SK-N-SH (cell line): ENCODE results near the gene KDSR. TPM values are rescaled to one million over a fixed set of nuclear protein-coding genes. Genes with fewer than 3 reads are reported as not detected.

Experiments used
- CTCF ChIA-PET: fragments of 300-600, 350-600 bp; formaldehyde crosslinking; extraction: SDS; loops from one replicate; lab custom pipeline; 2021; lab: Yijun Ruan, JAX
- POLR2A ChIA-PET: fragments of 350-600 bp; sonication (Branson Sonifier 250); formaldehyde crosslinking; extraction: SDS; loops from one replicate; lab custom pipeline; 2020; ENCODE audit warnings: antibody characterized with exemption, inconsistent platforms; lab: Yijun Ruan, JAX
- DNase-seq: peaks from one replicate; pipeline ENCODE4 v3.0.0; 2012
- H2AFZ ChIP-seq: fragments of 200-600 bp; sonication (generic); 2 replicates; pipeline ENCODE4 v1.8.1; 2016; ENCODE audit warnings: antibody characterized with exemption, mild to moderate bottlenecking, low read depth
- H3F3A ChIP-seq: fragments of 200-600 bp; sonication (generic); replicated peaks from 2 replicates; pipeline ENCODE3; 2016; ENCODE audit warnings: antibody characterized with exemption, mild to moderate bottlenecking; ENCODE audit not compliant: insufficient read depth
- H3K27ac ChIP-seq, 2 experiments: fragments of 200-500 bp in 1 of 2; fragments of 200-600 bp in 1 of 2; sonication (Bioruptor generic) in 1 of 2; sonication (generic), shearing (Covaris generic) in 1 of 2; 2 replicates each; pipeline versions ENCODE4 v1.5.1 to v1.6.1; 2014 to 2016; ENCODE audit warnings: low read depth in 2 of 2, inconsistent platforms in 1 of 2, low read length in 1 of 2, mild to moderate bottlenecking in 1 of 2, mixed read lengths in 1 of 2
- H3K27me3 ChIP-seq: fragments of 200-600 bp; sonication (generic), shearing (Covaris generic); 2 replicates; pipeline ENCODE4 v1.6.1; 2016; ENCODE audit warnings: mixed run types; ENCODE audit not compliant: insufficient read depth
- H3K36me3 ChIP-seq, 2 experiments: fragments of 200-500 bp in 1 of 2; fragments of 200-600 bp in 1 of 2; sonication (Bioruptor generic) in 1 of 2; sonication (generic) in 1 of 2; replicated peaks in 1 of 2; 2 replicates each; pipeline versions ENCODE3 to v1.5.1; 2014 to 2016; ENCODE audit warnings: low read length in 1 of 2, mild to moderate bottlenecking in 1 of 2; ENCODE audit not compliant: insufficient read depth in 2 of 2, control insufficient read depth in 1 of 2
- H3K4me1 ChIP-seq, 2 experiments: fragments of 200-500 bp in 1 of 2; fragments of 200-600 bp in 1 of 2; sonication (Bioruptor generic) in 1 of 2; sonication (generic), shearing (Covaris generic) in 1 of 2; 2 replicates each; pipeline versions ENCODE4 v1.5.1 to v1.6.1; 2014 to 2016; ENCODE audit warnings: low read depth in 1 of 2, low read length in 1 of 2, mixed run types in 1 of 2; ENCODE audit not compliant: insufficient read depth in 2 of 2, control insufficient read depth in 1 of 2
- H3K4me2 ChIP-seq: fragments of 200-600 bp; sonication (generic), shearing (Covaris generic); 2 replicates; pipeline ENCODE4 v1.6.1; 2017; ENCODE audit warnings: mixed run types
- H3K4me3 ChIP-seq, 2 experiments: fragments of 200-500 bp in 1 of 2; fragments of 200-600 bp in 1 of 2; sonication (Bioruptor generic) in 1 of 2; sonication (generic), shearing (Covaris generic) in 1 of 2; 2 replicates each; pipeline versions ENCODE4 v1.5.1 to v1.8.1; 2014 to 2016; ENCODE audit warnings: low read depth in 2 of 2, inconsistent platforms in 1 of 2, low read length in 1 of 2, mild to moderate bottlenecking in 1 of 2, mixed read lengths in 1 of 2, moderate library complexity in 1 of 2
- H3K79me2 ChIP-seq: fragments of 200-600 bp; sonication (generic); 2 replicates; pipeline ENCODE4 v1.8.1; 2017; ENCODE audit warnings: mild to moderate bottlenecking; ENCODE audit not compliant: insufficient read depth
- H3K9ac ChIP-seq: fragments of 200-600 bp; sonication (generic); 2 replicates; pipeline ENCODE4 v1.6.1; 2017; ENCODE audit warnings: mixed run types
- H3K9me2 ChIP-seq: fragments of 200-600 bp; sonication (generic); 2 replicates; pipeline ENCODE4 v1.6.1; 2017; ENCODE audit warnings: mixed run types
- H3K9me3 ChIP-seq: fragments of 200-600 bp; sonication (generic); 2 replicates; pipeline ENCODE4 v1.6.1; 2017; ENCODE audit warnings: mixed run types, mild to moderate bottlenecking, moderate library complexity
- H4K20me1 ChIP-seq: fragments of 200-600 bp; sonication (generic); 2 replicates; pipeline ENCODE4 v1.6.1; 2017; ENCODE audit warnings: mild to moderate bottlenecking, mixed run types; ENCODE audit not compliant: insufficient read depth
- CHD2 ChIP-seq: fragments of 150-350 bp; IDR thresholded peaks from 2 replicates; pipeline ENCODE4 v1.6.1; 2018; ENCODE audit warnings: low read length; ENCODE audit not compliant: partially characterized antibody
- CTCF ChIP-seq: fragments of 200-600 bp; sonication (generic); IDR thresholded peaks from 2 replicates; pipeline ENCODE4 v1.6.1; 2017; ENCODE audit warnings: antibody characterized with exemption, mild to moderate bottlenecking, moderate library complexity
- ELF1 ChIP-seq: IDR thresholded peaks from 2 replicates; pipeline ENCODE4 v1.4.0; 2012
- EP300 ChIP-seq, 2 experiments: IDR thresholded peaks; 2 replicates each; pipeline versions ENCODE4 v1.4.0 to v1.6.1; 2012; ENCODE audit warnings: borderline replicate concordance in 1 of 2, low read depth in 1 of 2, low read length in 1 of 2
- FOXM1 ChIP-seq: IDR thresholded peaks from 2 replicates; pipeline ENCODE4 v1.4.0; 2012; ENCODE audit warnings: low read depth, mild to moderate bottlenecking
- GATA2 ChIP-seq: sonication (generic); formaldehyde crosslinking; IDR thresholded peaks from 2 replicates; pipeline ENCODE4 v1.5.0; 2020; ENCODE audit warnings: mild to moderate bottlenecking, missing genetic modification reagents
- MAX ChIP-seq: IDR thresholded peaks from 2 replicates; pipeline ENCODE4 v1.4.0; 2012; ENCODE audit warnings: low read depth
- MXI1 ChIP-seq: IDR thresholded peaks from 2 replicates; pipeline ENCODE4 v1.6.1; 2012; ENCODE audit warnings: mild to moderate bottlenecking, low read depth, low read length, improper control_type of control experiment
- NFIC ChIP-seq: IDR thresholded peaks from 2 replicates; pipeline ENCODE4 v1.4.0; 2012; ENCODE audit warnings: borderline replicate concordance
- NRF1 ChIP-seq: IDR thresholded peaks from 2 replicates; pipeline ENCODE4 v1.6.1; 2012; ENCODE audit warnings: low read depth, mild to moderate bottlenecking, low read length
- POLR2AphosphoS5 ChIP-seq: IDR thresholded peaks from 2 replicates; pipeline ENCODE4 v1.6.1; 2012; ENCODE audit warnings: low read depth, low read length
- RAD21 ChIP-seq: IDR thresholded peaks from 2 replicates; pipeline ENCODE4 v1.6.1; 2012; ENCODE audit warnings: mild to moderate bottlenecking, low read length
- SMC3 ChIP-seq: IDR thresholded peaks from 2 replicates; pipeline ENCODE4 v1.6.1; 2012; ENCODE audit warnings: low read depth, low read length, improper control_type of control experiment
- USF1 ChIP-seq: IDR thresholded peaks from 2 replicates; pipeline ENCODE4 v1.4.0; 2012; ENCODE audit warnings: low read depth, borderline replicate concordance
- WGBS: methylation state at CpG from one replicate; pipeline ENCODE4 v1.1.6; 2017; ENCODE audit warnings: low lambda C conversion rate; 5-methylcytosine and 5-hydroxymethylcytosine counted together
- polyA plus RNA-seq, 3 experiments: library from polyadenylated mRNA; depleted of rRNA; stranded (reverse); fragments of >200 nt; gene quantifications; 2 replicates each; pipeline ENCODE4 v1.2.3, GENCODE V29; 2012

The KDSR gene
- polyA plus RNA-seq, 1 of the 3 experiments (the other 2 are of a cell fraction): 22.3 TPM

- DNase-seq: peak; percentile 68
- no peaks in the 10 kb centered on the region for H4K20me1 ChIP-seq
- no peak for TF ChIP-seq USF1
- TF ChIP-seq MXI1: 0 out of 2 replicates have a peak, but pooled peaks have one; percentile 43
- TF ChIP-seq POLR2AphosphoS5: no peak
- TF ChIP-seq MAX: no peak
- TF ChIP-seq NRF1: 0 out of 2 replicates have a peak, but pooled peaks have one; percentile 12
- peak; percentile 78 for TF ChIP-seq GATA2 (CRISPR knock-in tag)
- peak; percentile 93 for TF ChIP-seq RAD21
- peak; percentile 34; the same call in 1 of the 2 replicates for TF ChIP-seq NFIC
- TF ChIP-seq SMC3: peak; percentile 96
- 0 out of 4 replicates have a peak, but pooled peaks of 1 of the 2 experiments have one; percentile 25 for TF ChIP-seq EP300 (IDR thresholded peaks at IDR 0.05; ENCODE audit: borderline replicate concordance in 1 of 2, low read depth in 1 of 2, low read length in 1 of 2)
- no peak for TF ChIP-seq ELF1
- peak; percentile 54 for TF ChIP-seq CHD2
- TF ChIP-seq CTCF: peak; percentile 82
- TF ChIP-seq FOXM1: no peak
- ChIA-PET POLR2A (interaction anchor here (1.0 kb wide), 1 partner anchor 306 kb away, joined by 3 read pairs; no protein-coding TSS in a partner anchor), CTCF (interaction anchor here (0.6 to 8.0 kb wide), 52 partner anchors 9 to 745 kb away, joined by 3 to 129 read pairs (median 5); partner anchors contain the start of gene VPS4B)
- peak overlapping the region; percentile 1 to 73; a peak in 3 of 4 replicates for H3K27ac ChIP-seq
- H3K9ac ChIP-seq: no peak overlapping the region
- peak overlapping the region; percentile 10; the same call in 1 of the 2 replicates for H3K4me2 ChIP-seq
- H3K9me3 ChIP-seq: no peaks in the 10 kb centered on the region
- H3K9me2 ChIP-seq: no peaks in the 10 kb centered on the region
- H2AFZ ChIP-seq: peak overlapping the region; percentile 42; the same call in 1 of the 2 replicates
- H3F3A ChIP-seq: peaks cover 6% of the 10 kb centered on the region
- no peaks in the 10 kb centered on the region for H3K36me3 ChIP-seq
- H3K4me1 ChIP-seq: peaks cover 5 to 13% of the 10 kb centered on the region in 2 experiments; a peak in 2 of 4 replicates
- H3K79me2 ChIP-seq: no peaks in the 10 kb centered on the region
- H3K27me3 ChIP-seq: no peaks in the 10 kb centered on the region
- peak overlapping the region in 1 of 2 experiments; percentile 30; a peak in 1 of 4 replicates for H3K4me3 ChIP-seq
- WGBS: 13% methylated on average over 8 of the region's 8 CpGs
Measured at GRCh38 chr18:63322908-63323634, 43.9 kb downstream of the KDSR start.
